Tibial artery (tissue), 4 donors: Measurements from ENCODE around the gene TMC6.

Source experiments
- DNase-seq, 2 donors: peaks; one replicate each; pipeline ENCODE4 v3.0.0-alpha.2; 2019
- H3K27ac ChIP-seq, 2 donors: fragments of 200-600 bp; sonication (generic) in 1 of 2; 1 replicate in 1 of 2; 2 replicates in 1 of 2; pipeline ENCODE4 v1.5.1; 2018 to 2019; ENCODE audit warnings: mild to moderate bottlenecking in 1 of 2
- H3K27me3 ChIP-seq, 2 donors: fragments of 200-600 bp; sonication (generic) in 1 of 2; one replicate each; pipeline versions ENCODE4 v1.5.1 to v1.6.0; 2016 to 2019
- H3K36me3 ChIP-seq, 3 donors: fragments of 200-600 bp; sonication (generic) in 2 of 3; one replicate each; pipeline ENCODE4 v1.5.1; 2016 to 2019; ENCODE audit warnings: mild to moderate bottlenecking in 2 of 3
- H3K4me1 ChIP-seq, 4 donors: fragments of 200-600 bp; sonication (generic) in 2 of 4; 1 replicate in 3 of 4; 2 replicates in 1 of 4; pipeline ENCODE4 v1.5.1; 2016 to 2019
- H3K4me3 ChIP-seq, 2 donors: fragments of 200-600 bp; sonication (generic) in 1 of 2; 1 replicate in 1 of 2; 2 replicates in 1 of 2; pipeline ENCODE4 v1.5.1; 2018 to 2019; ENCODE audit warnings: mild to moderate bottlenecking in 2 of 2
- H3K9me3 ChIP-seq, 3 donors: fragments of 200-600 bp; sonication (generic) in 1 of 3; one replicate each; pipeline ENCODE4 v1.5.1; 2016 to 2019
- CTCF ChIP-seq, 2 experiments: fragments of 200-600 bp in 1 of 2; fragments of 450-650 bp in 1 of 2; IDR thresholded peaks; one replicate each; pipeline ENCODE4 v1.5.1; 2017 to 2019; ENCODE audit warnings: antibody characterized with exemption in 2 of 2, mild to moderate bottlenecking in 1 of 2, moderate library complexity in 1 of 2
- intact Hi-C: fragments of 100-400 bp; cut with DNase I; formaldehyde crosslinking; loops from one replicate; pipeline ENCODE4 v1.15.0; 2023; ENCODE audit warnings: low total_unique reads

Gene TMC6

GRCh38 chr17:78111016-78111726, 17.4 kb downstream of the TMC6 start:
- Histone ChIP-seq H3K36me3 (peaks cover 0 to 22% (median 0%) of the 10 kb centered on the region in 3 donors), H3K27me3 (peaks cover 0 to 29% of the 10 kb centered on the region in 2 donors), H3K4me3 (no peak overlapping the region), H3K9me3 (no peaks in the 10 kb centered on the region), H3K27ac (no peak overlapping the region), H3K4me1 (peaks cover 0 to 5% (median 2%) of the 10 kb centered on the region in 4 donors)
- intact Hi-C loops, result no loop called here
- DNase-seq, result peak in 1 of 2 donors; percentile 63
- TF ChIP-seq CTCF (IDR thresholded peaks at IDR 0.05), result no peak

- DNase-seq, result peak; percentile 3 to 58
- intact Hi-C loops, result no loop called here
- Histone ChIP-seq H3K27ac (no peak overlapping the region), H3K4me3 (no peak overlapping the region), H3K27me3 (peaks cover 0 to 29% of the 10 kb centered on the region in 2 donors), H3K4me1 (peaks cover 0 to 5% (median 2%) of the 10 kb centered on the region in 4 donors), H3K36me3 (peaks cover 0 to 24% (median 2%) of the 10 kb centered on the region in 3 donors), H3K9me3 (no peaks in the 10 kb centered on the region)
- no peak for TF ChIP-seq CTCF (IDR thresholded peaks at IDR 0.05)
Observed at GRCh38 chr17:78110363-78111015, 18.1 kb downstream of the TMC6 start.

GRCh38 chr17:78109489-78109761, 19.1 kb downstream of the TMC6 start:
- no peak overlapping the region for H3K27ac ChIP-seq

GRCh38 chr17:78108726-78109488, 19.6 kb downstream of the TMC6 start:
- peaks cover 0 to 5% (median 2%) of the 10 kb centered on the region in 4 donors for H3K4me1 ChIP-seq
- TF ChIP-seq CTCF (IDR thresholded peaks at IDR 0.05), result no peak
- peaks cover 12 to 40% (median 18%) of the 10 kb centered on the region in 3 donors for H3K36me3 ChIP-seq
- no peaks in the 10 kb centered on the region for H3K9me3 ChIP-seq
- no peak overlapping the region for H3K4me3 ChIP-seq
- peaks cover 0 to 16% of the 10 kb centered on the region in 2 donors for H3K27me3 ChIP-seq
- peak; percentile 18 to 60 for DNase-seq
- no peak overlapping the region for H3K27ac ChIP-seq
- intact Hi-C loops, result no loop called here

More at GRCh38 chr17:78109489-78109761, 19.1 kb downstream of the TMC6 start:
- Histone ChIP-seq H3K9me3 (no peaks in the 10 kb centered on the region), H3K4me1 (peaks cover 0 to 5% (median 2%) of the 10 kb centered on the region in 4 donors), H3K36me3 (peaks cover 8 to 35% (median 13%) of the 10 kb centered on the region in 3 donors), H3K4me3 (no peak overlapping the region), H3K27me3 (peaks cover 0 to 20% of the 10 kb centered on the region in 2 donors)
- peak in 1 of 2 donors; percentile 16 for DNase-seq
- TF ChIP-seq CTCF (IDR thresholded peaks at IDR 0.05), result no peak
- intact Hi-C loops, result no loop called here

GRCh38 chr17:78107976-78108725, 20.4 kb downstream of the TMC6 start:
- no peak overlapping the region for H3K27ac ChIP-seq
- peaks cover 20 to 48% (median 26%) of the 10 kb centered on the region in 3 donors for H3K36me3 ChIP-seq

More at GRCh38 chr17:78107976-78108725, 20.4 kb downstream of the TMC6 start:
- H3K4me1 ChIP-seq, result peaks cover 0 to 5% (median 2%) of the 10 kb centered on the region in 4 donors
- peak; percentile 14 to 46 for DNase-seq
- no peaks in the 10 kb centered on the region for H3K9me3 ChIP-seq
- intact Hi-C loops, result no loop called here
- no peak overlapping the region for H3K4me3 ChIP-seq
- H3K27me3 ChIP-seq, result peaks cover 0 to 10% of the 10 kb centered on the region in 2 donors
- TF ChIP-seq CTCF (IDR thresholded peaks at IDR 0.05), result no peak
